HEK293 (cell line): Measurements from ENCODE around the gene DPP9.

ENCODE experiments used
- ATF2 ChIP-seq: fragments of 450-650 bp; formaldehyde crosslinking; IDR thresholded peaks from 2 replicates; pipeline ENCODE4 v1.5.1; 2016; ENCODE audit warnings: missing biosample characterization, missing genetic modification characterization, low read depth
- HIC1 ChIP-seq: fragments of 450-650 bp; formaldehyde crosslinking; IDR thresholded peaks from 2 replicates; pipeline ENCODE4 v1.5.1; 2016; ENCODE audit warnings: missing biosample characterization, missing genetic modification characterization
- KLF10 ChIP-seq: fragments of 450-650 bp; IDR thresholded peaks from 2 replicates; pipeline ENCODE4 v1.5.1; 2018; ENCODE audit warnings: missing biosample characterization, mild to moderate bottlenecking, missing genetic modification characterization
- KLF7 ChIP-seq: fragments of 450-650 bp; formaldehyde crosslinking; IDR thresholded peaks from 2 replicates; pipeline ENCODE4 v1.5.1; 2016; ENCODE audit warnings: missing biosample characterization, missing genetic modification characterization, borderline replicate concordance
- PRDM1 ChIP-seq: fragments of 450-650 bp; formaldehyde crosslinking; IDR thresholded peaks from 2 replicates; pipeline ENCODE4; 2016; ENCODE audit warnings: missing biosample characterization, missing genetic modification characterization
- WT1 ChIP-seq: fragments of 450-650 bp; formaldehyde crosslinking; IDR thresholded peaks from 2 replicates; pipeline ENCODE4 v1.5.1; 2016; ENCODE audit warnings: missing biosample characterization, missing genetic modification characterization
- ZBTB11 ChIP-seq: fragments of 450-650 bp; formaldehyde crosslinking; conservative IDR thresholded peaks from 2 replicates; pipeline ENCODE4 v1.5.1; 2016; ENCODE audit warnings: low read depth, missing biosample characterization, missing genetic modification characterization
- ZBTB7A ChIP-seq: fragments of 450-650 bp; formaldehyde crosslinking; IDR thresholded peaks from 2 replicates; pipeline ENCODE4 v1.5.1; 2016; ENCODE audit warnings: low read depth, missing biosample characterization, missing genetic modification characterization
- ZIC2 ChIP-seq: fragments of 450-650 bp; formaldehyde crosslinking; IDR thresholded peaks from 2 replicates; pipeline ENCODE4 v1.5.1; 2016; ENCODE audit warnings: missing biosample characterization, missing genetic modification characterization
- ZNF140 ChIP-seq: fragments of 450-650 bp; formaldehyde crosslinking; IDR thresholded peaks from 2 replicates; pipeline ENCODE4 v1.5.1; 2016; ENCODE audit warnings: missing biosample characterization, missing genetic modification characterization
- ZNF155 ChIP-seq: fragments of 450-650 bp; formaldehyde crosslinking; IDR thresholded peaks from 2 replicates; pipeline ENCODE4 v1.5.1; 2016; ENCODE audit warnings: missing biosample characterization, missing genetic modification characterization
- ZNF26 ChIP-seq: fragments of 450-650 bp; formaldehyde crosslinking; IDR thresholded peaks from 2 replicates; pipeline ENCODE4 v1.5.1; 2016; ENCODE audit warnings: missing biosample characterization, missing genetic modification characterization
- ZNF394 ChIP-seq: fragments of 450-650 bp; formaldehyde crosslinking; IDR thresholded peaks from 2 replicates; pipeline ENCODE4 v1.5.1; 2016; ENCODE audit warnings: missing biosample characterization, missing genetic modification characterization, mild to moderate bottlenecking, moderate library complexity, borderline replicate concordance
- ZNF404 ChIP-seq: fragments of 450-650 bp; formaldehyde crosslinking; IDR thresholded peaks from 2 replicates; pipeline ENCODE4 v1.5.1; 2017; ENCODE audit warnings: missing biosample characterization, missing genetic modification characterization
- ZNF423 ChIP-seq: fragments of 450-650 bp; formaldehyde crosslinking; IDR thresholded peaks from 2 replicates; pipeline ENCODE4 v1.5.1; 2016; ENCODE audit warnings: missing biosample characterization, missing genetic modification characterization
- ZNF426 ChIP-seq: fragments of 450-650 bp; formaldehyde crosslinking; IDR thresholded peaks from 2 replicates; pipeline ENCODE4 v1.5.1; 2017; ENCODE audit warnings: missing biosample characterization, missing genetic modification characterization, mild to moderate bottlenecking, inconsistent platforms, moderate library complexity
- ZNF529 ChIP-seq: fragments of 450-650 bp; formaldehyde crosslinking; IDR thresholded peaks from 2 replicates; pipeline ENCODE4 v1.5.1; 2017; ENCODE audit warnings: missing genetic modification characterization, missing biosample characterization; ENCODE audit not compliant: insufficient replicate concordance
- ZNF558 ChIP-seq: fragments of 450-650 bp; formaldehyde crosslinking; IDR thresholded peaks from 2 replicates; pipeline ENCODE4 v1.5.1; 2016; ENCODE audit warnings: missing biosample characterization, missing genetic modification characterization
- ZNF623 ChIP-seq: fragments of 450-650 bp; formaldehyde crosslinking; IDR thresholded peaks from 2 replicates; pipeline ENCODE4 v1.5.1; 2016; ENCODE audit warnings: missing biosample characterization, missing genetic modification characterization
- ZNF658 ChIP-seq: fragments of 450-650 bp; formaldehyde crosslinking; IDR thresholded peaks from 2 replicates; pipeline ENCODE4; 2016; ENCODE audit warnings: missing biosample characterization, missing genetic modification characterization
- ZNF76 ChIP-seq: fragments of 450-650 bp; formaldehyde crosslinking; IDR thresholded peaks from 2 replicates; pipeline ENCODE4; 2016; ENCODE audit warnings: low read depth, missing biosample characterization, missing genetic modification characterization, borderline replicate concordance
- ZNF768 ChIP-seq: fragments of 450-650 bp; formaldehyde crosslinking; IDR thresholded peaks from 2 replicates; pipeline ENCODE4 v1.5.1; 2018; ENCODE audit warnings: missing biosample characterization, mild to moderate bottlenecking, missing genetic modification characterization
- ZNF777 ChIP-seq: fragments of 450-650 bp; formaldehyde crosslinking; IDR thresholded peaks from 2 replicates; pipeline ENCODE4 v1.5.1; 2017; ENCODE audit warnings: missing biosample characterization, missing genetic modification characterization, borderline replicate concordance
- ZSCAN4 ChIP-seq: fragments of 450-650 bp; formaldehyde crosslinking; IDR thresholded peaks from 2 replicates; pipeline ENCODE4 v1.5.1; 2017; ENCODE audit warnings: missing biosample characterization, missing genetic modification characterization
- TF ChIP-seq, protein P1 (sequence below): fragments of 450-650 bp; formaldehyde crosslinking; IDR thresholded peaks from 2 replicates; pipeline ENCODE4 v1.5.1; 2017; ENCODE audit warnings: missing biosample characterization, missing genetic modification characterization
- TF ChIP-seq, protein P2 (sequence below): fragments of 450-650 bp; formaldehyde crosslinking; IDR thresholded peaks from 2 replicates; pipeline ENCODE4 v1.5.1; 2016; ENCODE audit warnings: missing biosample characterization, missing genetic modification characterization

DPP9 gene

GRCh38 chr19:4669723-4670480 is 53.7 kb downstream of the DPP9 start, which contains the start of gene MYDGF (continued):
- TF ChIP-seq ATF2 (tag by site-specific recombination) (no peak), ZNF768 (no peak), HIC1 (tag by site-specific recombination) (peak; percentile 32; the same call in 1 of the 2 replicates), ZNF623 (tag by site-specific recombination) (no peak), KLF7 (tag by site-specific recombination) (no peak), ZNF155 (tag by site-specific recombination) (no peak), ZNF76 (tag by site-specific recombination) (peak; percentile 60; the same call in 1 of the 2 replicates), ZNF777 (tag by site-specific recombination) (peak; percentile 93), KLF10 (tag by site-specific recombination) (peak; percentile 72; the same call in 1 of the 2 replicates), ZNF140 (tag by site-specific recombination) (no peak), ZNF423 (tag by site-specific recombination) (no peak), ZNF394 (tag by site-specific recombination) (no peak), ZBTB11 (tag by site-specific recombination) (0 out of 2 replicates have a peak, but pooled peaks have one; percentile 11), ZBTB7A (tag by site-specific recombination) (peak; percentile 26; the same call in 1 of the 2 replicates), ZSCAN4 (tag by site-specific recombination) (no peak), PRDM1 (tag by site-specific recombination) (no peak), ZNF404 (tag by site-specific recombination) (no peak), ZIC2 (tag by site-specific recombination) (0 out of 2 replicates have a peak, but pooled peaks have one; percentile 14), ZNF558 (no peak), ZNF426 (tag by site-specific recombination) (no peak), ZNF26 (no peak), ZNF529 (tag by site-specific recombination) (no peak), ZNF658 (tag by site-specific recombination) (no peak), WT1 (no peak)
- TF ChIP-seq, protein P1, sequence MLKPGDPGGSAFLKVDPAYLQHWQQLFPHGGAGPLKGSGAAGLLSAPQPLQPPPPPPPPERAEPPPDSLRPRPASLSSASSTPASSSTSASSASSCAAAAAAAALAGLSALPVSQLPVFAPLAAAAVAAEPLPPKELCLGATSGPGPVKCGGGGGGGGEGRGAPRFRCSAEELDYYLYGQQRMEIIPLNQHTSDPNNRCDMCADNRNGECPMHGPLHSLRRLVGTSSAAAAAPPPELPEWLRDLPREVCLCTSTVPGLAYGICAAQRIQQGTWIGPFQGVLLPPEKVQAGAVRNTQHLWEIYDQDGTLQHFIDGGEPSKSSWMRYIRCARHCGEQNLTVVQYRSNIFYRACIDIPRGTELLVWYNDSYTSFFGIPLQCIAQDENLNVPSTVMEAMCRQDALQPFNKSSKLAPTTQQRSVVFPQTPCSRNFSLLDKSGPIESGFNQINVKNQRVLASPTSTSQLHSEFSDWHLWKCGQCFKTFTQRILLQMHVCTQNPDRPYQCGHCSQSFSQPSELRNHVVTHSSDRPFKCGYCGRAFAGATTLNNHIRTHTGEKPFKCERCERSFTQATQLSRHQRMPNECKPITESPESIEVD (tag by site-specific recombination), result no peak
- TF ChIP-seq, protein P2, sequence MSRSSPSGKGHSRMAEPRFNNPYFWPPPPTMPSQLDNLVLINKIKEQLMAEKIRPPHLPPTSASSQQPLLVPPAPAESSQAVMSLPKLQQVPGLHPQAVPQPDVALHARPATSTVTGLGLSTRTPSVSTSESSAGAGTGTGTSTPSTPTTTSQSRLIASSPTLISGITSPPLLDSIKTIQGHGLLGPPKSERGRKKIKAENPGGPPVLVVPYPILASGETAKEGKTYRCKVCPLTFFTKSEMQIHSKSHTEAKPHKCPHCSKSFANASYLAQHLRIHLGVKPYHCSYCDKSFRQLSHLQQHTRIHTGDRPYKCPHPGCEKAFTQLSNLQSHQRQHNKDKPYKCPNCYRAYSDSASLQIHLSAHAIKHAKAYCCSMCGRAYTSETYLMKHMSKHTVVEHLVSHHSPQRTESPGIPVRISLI (tag by site-specific recombination), result no peak
